ENCODE measurements around the gene TRPM5.

The TRPM5 gene

DNA sequence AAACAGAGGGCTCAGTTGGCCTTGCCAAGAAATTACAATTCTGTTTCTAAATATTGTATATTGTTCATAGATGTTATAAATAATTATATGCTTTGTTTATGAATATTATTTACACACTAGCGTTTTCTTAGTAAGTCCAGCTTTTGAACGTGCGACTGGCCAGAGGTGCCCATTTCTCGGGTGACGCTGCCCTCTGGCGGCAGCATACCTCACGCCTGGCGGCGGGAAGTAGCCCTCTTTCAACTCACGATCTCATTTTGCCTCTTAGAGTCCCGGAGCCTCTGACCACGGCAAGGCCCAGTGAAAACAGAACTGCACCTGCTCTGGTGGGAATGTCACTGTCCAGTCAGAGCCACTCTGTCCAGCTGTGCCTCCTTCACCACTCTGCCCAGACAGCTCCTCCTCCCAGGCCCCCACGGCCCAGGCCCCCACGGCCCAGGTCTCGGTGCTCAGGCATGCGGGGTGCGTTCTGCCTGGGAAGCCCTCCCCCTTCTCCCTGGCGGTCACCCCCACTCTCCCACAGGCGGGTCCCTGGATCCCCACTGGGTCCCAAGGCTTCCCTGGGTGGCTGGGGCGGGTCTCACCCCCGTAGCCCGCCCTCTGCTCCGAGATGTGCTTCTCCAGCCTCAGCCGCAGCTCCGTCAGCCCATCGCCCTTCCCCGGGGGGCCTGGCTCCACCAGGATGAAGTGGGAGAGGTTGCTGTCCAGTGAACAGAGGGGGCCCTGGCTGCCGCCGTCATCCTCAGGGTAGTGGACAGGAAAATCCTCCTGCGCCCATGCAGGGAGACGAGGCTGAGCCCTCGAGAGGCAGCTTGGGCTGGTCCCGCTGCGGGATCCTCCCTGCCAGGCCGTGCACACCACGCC, 24.4 kb downstream of the TRPM5 start:
- DNase-seq: peak; percentile 60

DNA sequence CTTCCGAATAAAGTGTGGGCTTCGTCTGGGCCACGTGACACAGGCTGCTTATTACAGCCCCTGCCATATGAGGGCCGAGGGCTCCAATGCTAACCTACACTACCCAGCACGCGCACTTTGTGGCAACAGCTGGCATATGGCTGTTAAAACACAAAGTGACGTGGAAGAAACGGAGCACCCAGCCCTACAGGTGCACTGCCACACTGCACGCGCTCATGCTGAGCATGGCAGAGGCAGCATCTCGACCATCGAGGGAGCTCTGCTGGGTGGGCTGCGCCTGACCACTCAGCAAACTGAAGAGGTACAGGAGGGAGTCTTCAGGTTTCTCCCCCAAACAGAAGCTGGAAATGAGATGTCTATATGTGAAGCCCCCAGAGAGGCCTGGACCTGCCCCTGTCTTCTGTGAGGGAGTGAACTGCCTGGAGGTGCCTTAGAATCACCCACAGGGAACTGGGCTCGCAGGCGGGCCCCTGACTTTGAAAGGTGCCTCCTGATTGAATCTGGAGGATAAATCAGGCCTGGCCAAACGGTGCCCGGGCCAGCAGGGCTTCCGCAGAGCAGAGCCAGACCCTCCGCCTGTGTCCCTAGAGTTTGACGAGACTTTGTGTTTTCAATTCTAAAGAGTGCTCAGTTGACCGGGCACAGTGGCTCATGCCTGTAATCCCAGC, 25.5 kb downstream of the TRPM5 start:
- no peak for DNase-seq

DNA sequence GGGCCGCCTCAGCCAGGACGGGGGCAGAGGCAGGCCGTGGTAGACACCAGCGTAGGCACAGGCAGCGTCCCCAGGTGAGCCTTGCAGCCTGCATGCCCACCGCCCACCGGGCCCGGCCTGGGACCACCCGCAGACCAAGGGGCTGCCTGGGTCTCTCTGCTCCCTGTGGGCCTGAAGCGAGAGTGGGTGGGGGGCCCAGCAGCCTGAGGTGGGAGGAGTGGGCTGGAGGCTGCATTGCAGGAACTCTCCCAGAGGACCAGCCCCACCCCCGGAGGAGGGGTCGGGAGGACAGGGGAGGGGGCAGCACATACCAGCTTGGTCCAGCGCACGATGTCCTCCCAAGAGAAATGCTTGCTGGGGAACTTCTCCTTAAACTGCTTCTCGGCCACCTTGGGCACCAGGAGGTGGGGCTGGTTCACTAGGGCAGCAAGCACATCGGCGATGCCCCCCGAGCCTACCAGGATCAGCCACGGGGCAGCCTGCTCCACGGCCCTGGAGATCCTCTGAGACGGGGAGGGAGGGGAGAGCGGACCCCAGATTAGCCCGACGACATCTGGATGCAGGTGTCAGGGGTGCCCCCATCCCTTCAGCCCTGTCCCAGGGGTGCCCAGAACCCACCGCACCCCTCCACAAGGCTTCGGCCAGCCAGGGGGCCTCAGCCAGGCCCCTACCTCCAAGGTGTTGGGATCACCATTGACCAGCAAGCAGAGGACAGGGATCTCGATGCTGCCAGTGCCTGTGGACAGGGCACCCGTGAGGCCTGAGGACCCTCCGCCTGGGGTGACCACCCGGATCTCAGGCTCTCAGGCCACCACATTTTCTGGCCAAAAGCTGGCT, 26.2 kb downstream of the TRPM5 start:
- DNase-seq: no peak

DNA sequence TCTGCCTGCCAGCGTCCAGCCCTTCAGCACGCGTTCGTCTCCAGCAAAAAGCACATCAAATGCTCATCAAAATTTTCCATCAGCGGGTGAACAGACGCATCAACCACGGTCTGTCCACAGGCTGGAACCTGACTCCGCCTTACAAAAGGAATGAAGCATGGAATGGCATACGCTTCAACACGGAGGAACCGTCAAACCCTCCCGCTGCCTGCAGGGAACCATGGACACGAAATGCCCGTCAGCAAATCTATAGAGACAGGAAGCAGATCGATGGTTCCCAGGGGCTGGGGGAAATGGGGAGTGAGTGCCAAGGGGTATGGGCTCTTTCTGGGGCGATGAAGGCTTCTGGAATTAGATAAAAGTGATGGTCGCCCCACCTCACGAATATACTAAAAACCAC, 27.5 kb downstream of the TRPM5 start:
- no peak for DNase-seq

DNA sequence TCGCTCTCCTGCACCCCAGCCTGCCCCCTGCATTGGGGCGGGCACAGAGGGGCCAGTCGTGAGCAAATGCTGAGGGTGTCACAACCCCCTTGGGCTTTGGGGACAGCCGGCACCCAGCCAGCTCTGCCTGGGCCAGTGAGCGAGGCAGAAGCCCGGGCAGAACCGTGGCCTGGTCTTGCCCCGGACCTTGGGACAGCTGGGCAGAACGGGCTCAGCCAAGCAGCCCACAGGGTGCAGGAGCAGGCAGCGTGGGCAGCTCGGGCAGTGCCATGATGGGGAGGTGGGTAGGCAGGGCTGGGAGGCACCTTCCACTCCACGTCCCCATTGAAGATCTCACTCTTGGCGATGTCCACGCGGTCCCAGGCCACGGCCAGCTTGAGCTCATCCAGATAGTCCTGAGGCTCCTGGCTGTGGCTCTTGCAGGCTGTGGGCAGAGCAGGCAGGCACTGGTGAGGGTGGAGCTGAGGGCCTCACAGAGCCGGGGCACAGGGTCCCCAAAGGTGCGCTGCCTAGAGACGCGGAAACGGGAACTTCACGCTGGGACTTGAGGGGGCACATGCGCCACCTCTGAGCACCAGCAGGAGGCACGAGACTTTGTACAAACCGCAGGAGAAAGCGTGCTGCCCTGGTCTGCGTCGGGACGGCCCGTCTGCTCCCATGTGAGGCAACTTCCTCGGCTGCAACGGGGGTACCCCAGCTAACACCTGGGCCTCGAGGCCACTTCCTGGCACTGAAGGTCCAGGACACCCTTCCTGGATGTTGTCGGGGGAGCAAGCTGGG, 28.5 kb downstream of the TRPM5 start:
- DNase-seq: no peak

DNA sequence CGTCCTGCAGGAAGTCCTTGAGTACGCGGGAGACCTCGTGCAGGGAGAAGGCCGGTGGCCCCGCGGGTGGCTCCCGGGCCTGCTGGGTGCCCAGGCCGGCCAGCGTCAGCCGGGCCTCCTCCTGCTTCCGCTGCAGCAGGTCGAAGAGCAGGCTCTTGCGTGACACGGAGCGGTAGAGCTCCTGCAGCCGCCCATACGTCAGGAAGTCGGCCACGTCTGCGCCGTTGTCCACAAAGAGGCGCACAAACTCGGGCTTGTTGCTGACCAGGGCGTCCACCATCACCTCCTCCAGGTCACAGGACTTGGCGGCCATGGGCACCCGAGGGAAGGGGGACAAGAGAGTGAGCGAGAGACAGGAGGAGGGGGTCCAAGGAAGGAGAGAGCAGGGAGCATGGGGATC, 29.1 kb downstream of the TRPM5 start:
- no peak for DNase-seq

DNA sequence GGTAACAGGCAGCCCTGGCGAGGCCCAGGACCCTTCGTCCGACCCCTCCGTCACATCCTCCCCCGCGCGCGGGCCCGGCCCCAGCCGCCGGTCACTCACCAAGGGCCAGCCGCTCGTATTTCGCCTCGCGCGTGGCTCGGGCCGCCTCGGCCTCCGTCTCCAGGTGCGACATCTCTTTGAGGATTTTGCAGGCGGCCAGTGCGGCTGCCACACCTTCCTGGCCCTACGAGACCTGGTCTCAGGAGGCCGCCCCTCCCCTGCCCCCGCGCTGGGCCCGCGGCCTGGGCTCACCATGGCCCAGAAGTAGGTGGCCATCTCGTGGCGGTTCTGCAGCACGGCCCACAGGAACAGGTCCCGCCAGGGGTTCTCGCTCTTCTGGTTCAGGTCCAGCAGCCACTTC, 29.7 kb downstream of the TRPM5 start:
- no peak for DNase-seq

DNA sequence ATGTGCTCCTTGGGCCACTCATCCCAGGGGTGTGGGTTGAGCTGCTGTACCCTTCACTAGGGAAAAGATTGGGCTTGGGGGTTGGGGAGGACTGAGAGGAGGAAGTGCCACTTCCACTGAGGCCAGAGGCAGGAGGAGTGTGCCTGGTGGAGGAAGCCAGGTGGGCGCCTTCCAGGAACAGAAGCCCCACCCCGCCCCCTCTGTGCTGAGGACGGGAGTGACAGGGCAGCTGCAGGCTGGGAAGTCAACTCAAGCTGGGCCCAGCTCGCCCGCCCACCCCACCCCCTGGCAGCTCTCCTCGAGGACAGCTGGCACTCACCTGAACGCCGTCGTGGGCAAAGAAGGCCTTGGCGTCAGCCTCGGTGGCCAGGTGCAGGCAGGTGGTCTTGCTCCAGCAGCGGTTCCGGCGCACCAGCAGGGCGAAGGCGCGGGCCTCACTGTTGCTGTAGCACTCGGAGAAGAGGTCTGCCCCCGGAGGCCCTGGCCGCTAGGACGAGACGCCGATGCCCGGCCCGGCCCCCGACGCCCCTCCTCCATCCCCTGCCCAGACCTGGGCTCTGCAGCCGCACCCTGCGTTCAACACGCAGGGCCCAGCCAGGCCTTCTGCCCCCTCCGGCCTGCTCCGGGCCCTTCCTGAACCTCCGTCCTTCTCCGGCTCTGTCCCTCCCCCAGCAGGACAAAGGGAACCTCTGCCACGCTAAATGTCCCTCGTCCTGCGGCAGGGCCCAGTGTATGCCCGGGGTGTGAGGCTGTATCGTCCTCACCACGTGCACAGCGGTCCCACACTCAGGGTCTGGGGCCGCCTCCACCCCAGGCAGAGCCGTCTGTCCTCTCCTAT, 30.4 kb downstream of the TRPM5 start:
- no peak for DNase-seq

DNA sequence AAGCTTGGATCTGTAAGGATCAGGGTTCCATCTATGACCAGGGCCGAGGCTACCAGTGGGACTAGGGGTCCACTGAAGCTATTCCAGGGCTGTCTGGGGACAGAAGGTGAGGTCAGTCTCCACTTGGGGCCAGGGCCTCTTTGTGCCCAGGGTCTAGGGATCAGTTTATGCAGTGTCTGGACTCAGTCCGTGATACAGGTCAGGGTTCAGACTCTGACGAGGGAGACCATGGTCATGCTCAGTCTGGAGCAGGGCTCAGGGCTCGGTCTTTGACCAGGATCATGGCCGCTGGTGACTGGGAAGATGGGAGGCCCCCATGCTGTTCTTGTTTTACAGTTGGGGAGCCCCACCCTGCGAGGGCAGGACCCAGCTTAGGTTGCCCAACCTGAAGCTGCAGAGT, 32.0 kb downstream of the TRPM5 start:
- no peak for DNase-seq

DNA sequence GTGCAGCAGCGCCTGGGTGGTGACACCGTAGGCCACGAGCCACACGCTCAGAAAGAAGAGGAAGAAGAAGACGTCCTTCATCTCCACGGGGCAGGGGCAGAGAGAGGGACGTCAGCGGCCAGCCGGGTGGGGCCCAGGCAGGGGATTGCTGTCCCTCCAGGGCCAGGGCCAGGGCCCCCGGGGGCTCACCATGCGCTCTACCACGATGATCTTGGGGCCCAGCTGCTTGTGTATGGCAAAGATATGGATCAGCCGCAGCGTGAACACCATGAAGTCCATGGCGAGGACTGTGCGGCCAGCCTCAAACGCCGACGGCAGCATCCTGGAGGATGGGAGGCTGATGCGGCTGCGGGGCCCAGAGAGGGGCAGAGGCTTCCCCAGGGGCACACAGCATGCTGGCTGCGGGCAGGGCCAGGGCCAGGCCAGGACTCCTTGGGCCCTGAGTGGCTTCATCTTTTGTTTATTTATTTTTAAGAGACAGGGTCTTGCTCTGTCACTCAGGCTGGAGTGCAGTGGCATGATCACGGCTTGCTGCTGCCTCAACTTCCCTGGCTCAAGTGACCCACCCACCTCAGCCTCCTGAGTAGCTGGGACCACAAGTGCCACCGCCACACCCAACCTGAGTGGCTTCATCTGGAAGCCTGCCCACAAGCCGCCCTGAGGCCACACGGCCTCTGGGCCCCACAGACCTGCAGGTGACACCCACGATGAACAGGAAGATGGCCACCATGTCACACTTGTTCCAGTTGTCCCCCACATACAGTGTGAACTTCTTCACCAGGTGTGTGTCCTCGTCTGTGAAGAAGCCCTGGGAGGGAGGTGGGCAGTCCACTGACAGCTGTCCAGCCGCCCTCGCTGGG, 32.6 kb downstream of the TRPM5 start:
- no peak for DNase-seq

DNA sequence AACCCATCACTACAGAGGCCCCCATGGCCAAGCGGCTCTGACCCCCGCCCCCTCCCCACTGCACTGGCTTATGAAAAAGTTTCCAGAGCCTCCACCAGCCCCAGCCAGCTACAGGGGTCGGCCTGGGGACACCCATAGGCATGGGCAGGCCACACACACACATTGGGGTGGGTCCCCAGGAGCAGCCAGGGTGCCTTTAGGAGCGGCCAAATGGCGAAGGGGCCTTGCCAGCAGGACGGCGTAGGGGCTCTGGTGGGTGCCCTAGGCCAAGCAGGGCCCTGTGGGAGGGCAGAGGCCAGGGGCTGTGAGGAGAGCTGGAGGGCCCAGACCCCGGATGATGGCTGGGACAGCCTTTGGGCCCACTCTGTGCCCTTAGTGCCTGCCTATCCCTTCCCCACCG, 33.7 kb downstream of the TRPM5 start:
- DNase-seq: no peak

DNA sequence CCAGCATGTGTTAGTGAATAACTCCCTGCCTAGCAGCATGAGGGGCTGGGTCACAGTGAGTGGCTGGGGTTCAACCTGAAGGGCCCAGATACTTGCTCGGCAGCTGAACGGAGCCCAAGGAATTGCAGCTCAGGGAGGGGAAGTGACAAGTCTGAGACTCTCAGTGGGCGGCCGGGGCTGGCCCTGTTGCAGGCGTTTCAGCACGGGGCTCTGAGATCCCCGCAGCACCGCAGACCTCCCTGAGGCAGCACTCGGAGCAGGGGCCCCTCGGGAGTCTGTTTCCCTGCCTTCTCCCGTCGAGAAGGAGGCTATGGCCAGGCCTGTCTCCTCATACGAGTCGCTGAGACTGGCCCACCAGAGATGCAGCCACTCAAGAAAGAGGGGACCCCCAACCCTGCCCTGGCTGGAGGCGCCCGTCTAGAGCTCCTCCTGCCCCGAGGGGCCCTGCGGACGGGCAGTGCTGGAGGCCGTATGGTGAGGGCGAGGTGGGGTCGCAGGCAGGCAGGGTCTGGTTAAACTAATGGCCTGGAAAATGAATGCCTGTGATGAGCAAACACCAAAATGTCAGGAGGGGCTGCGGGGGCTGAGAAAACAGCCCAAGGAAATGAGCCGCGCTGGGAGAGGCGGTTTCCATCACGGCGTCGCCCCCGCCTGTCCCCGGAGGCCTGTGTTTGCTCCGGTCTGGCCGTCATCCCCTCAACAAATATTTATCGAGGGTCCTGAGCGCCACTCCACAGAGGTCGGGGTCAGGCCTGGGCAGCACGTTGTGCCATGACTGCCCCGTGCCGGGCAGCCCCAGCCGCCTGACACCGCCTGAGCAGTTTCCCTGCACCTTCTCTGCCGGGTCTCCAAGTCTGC, 34.5 kb downstream of the TRPM5 start:
- DNase-seq: no peak

DNA sequence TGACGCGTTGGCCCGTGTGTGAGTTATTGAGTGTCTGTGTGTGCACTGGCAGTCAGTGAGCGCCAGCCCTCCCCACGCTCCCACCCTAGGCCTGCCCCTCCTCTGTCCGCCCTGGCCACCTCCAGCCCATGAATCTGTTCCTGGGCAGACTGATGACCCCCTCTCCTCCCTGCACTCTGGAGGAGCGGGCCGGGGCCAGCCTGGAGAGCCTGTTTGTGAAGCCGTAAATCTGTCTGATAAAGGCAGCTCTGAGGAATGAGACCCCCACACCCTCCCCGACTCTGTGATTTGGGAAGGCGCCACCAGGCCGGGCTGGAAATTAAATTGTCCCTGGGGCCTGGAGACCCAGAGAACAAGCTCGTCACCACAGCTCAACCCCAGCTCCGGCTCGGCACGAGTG, 35.2 kb downstream of the TRPM5 start:
- no peak for DNase-seq

DNA sequence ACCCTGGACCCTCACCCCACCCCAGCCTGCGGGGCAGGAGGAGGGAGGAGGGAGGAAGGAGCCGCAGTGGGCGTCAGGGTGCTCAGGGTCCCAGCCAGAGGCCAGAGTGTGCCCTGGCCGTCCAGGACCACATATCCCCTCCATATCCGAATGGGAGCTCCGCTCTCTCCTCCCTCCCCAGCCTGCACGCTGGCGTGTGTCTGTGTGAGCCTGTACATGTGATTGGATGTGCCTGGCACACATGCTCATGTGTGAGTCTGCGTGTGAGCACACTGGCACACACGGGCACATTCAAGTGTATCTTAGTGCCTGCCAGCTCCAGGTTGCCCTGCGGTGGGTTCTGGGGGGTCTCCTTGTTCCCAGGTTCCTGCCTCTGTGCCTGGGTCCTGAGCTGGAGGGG, 35.6 kb downstream of the TRPM5 start:
- no peak for DNase-seq

DNA sequence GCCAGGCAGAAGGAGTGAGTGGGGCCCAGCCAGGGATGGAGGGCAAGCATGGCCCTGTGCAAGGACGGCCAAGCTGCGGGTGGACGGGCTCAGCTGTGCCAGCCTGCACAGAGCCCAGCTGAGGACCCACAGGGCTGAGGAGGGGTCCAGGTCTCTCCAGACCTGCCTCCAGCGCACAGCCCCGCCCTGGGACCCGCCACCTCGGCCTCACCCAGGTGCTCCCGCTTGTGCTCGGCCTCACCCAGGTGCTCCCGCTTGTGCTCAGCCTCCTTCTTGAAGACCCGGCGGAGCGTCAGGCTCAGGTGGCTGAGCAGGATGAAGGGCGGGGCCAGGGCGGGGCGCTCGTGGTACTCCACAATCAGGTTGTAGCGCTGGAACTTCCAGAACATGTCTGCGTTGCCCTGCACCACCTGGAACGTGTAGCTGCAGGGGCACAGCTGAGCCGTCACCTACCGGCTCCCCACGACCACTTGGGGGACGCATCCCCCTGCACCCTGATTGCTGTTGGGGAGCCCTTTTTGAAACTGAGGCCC, 37.4 kb downstream of the TRPM5 start:
- DNase-seq: no peak

DNA sequence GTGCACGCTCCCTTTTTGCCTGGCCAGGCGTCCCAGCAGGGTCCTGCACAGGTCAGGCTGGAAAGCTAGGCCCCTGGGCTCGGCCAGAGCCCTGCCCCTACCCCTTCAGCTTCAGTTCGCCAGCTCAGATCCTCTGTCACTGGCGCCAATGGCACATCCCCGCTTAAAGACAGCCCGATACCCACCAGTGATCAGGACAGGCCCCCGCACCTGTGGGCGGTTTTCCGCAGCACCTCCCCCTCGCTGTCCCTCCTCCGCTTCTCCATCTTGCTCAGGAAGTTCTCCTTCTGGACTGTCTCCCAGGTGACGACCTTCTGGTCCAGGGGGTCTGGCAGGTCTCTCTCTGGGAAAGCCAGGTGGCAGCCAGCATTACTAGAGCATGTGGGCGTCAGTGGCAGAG, 37.9 kb downstream of the TRPM5 start:
- DNase-seq: no peak

DNA sequence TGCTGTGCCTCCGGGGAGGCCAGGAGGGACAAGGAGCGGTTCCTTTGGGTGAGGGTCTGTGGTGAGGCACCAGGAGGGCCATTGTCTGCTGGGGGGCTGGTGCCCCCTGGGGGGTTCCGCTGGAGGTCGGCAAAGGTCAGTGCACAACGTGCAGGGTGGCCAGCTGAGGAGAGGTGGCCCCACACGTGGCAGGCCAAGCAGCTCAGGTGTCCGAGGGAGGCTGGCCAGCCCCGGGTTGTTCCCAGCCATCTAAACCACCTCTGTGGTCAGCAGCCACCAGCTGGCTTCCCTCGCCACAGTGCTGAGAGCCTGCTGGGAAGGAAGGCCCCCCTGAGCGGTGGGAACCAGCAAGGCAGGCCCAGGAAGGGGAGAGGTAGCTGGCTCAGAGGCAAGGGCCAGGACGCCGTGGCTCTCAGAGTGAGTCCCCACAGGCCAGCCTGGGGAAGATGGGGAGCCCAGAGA, 39.5 kb downstream of the TRPM5 start:
- DNase-seq: no peak

DNA sequence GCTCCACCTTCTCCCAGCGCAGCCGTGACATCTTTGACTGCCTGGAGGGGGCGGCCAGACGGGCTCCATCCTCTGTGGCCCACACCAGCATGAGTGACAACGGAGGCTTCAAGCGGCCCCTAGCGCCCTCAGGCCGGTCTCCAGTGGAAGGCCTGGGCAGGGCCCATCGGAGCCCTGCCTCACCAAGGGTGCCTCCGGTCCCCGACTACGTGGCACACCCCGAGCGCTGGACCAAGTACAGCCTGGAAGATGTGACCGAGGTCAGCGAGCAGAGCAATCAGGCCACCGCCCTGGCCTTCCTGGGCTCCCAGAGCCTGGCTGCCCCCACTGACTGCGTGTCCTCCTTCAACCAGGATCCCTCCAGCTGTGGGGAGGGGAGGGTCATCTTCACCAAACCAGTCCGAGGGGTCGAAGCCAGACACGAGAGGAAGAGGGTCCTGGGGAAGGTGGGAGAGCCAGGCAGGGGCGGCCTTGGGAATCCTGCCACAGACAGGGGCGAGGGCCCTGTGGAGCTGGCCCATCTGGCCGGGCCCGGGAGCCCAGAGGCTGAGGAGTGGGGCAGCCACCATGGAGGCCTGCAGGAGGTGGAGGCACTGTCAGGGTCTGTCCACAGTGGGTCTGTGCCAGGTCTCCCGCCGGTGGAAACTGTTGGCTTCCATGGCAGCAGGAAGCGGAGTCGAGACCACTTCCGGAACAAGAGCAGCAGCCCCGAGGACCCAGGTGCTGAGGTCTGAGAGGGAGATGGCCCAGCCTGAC, 41.2 kb downstream of the TRPM5 start:
- no peak for DNase-seq

DNA sequence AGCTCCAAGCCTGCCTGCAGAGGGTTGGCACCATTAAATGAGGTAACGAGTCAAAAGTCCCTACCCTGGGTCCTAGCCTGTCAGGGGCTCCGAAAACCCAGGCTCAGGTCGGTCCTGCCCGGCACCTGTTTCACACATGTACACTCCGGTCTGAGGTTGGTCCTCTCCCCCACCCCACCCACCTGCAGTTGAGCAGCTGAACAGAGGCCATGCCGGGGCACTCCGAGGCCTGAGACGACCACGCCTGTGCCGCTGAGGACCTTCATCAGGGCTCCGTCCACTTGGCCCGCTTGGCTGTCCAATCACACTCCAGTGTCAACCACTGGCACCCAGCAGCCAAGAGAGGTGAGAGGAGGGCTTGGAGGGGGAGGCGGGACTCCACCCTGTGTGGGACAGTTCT, 42.2 kb downstream of the TRPM5 start:
- no peak for DNase-seq
